DMS 273 treated with DMSO at 0.1 percent for 48 hours (cell line): Measurements from ENCODE around the gene ATP4A.

Experiments used
- DNase-seq: peaks from one replicate; lab custom pipeline; 2025; lab: John Stamatoyannopoulos, UW

ATP4A gene

DNA sequence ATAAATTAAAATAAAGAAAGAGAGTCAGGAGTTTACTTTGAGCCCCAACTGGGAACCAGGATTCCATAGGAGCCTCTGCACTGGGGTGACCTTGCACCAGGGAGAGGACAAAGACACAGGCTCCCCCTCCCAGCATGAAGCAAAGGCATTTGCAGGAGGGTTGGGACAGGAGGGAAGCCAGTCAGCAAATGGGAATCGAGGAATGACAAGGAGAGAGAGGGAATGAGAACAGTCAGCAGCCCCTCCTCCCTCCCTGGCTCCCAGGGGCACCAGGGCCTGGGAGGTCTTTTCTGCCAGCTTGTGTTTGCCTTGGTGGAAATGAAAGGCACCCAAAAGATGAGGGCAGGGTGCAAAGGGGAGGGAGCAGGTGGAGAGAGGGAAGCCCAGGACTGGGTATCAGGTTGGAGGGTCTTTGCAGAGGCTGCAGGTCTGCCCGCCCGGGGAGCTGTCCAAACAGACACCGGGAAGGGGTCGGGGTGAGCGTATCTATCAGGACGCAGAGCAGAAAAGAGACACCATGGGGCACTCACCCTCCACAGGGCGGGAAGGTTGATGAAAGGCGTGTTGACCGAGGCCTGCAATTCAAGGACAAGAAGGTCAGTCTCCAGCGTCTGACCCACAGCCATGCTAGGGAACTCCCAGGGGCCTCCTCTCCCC is 39.1 kb downstream of the ATP4A start:
- DNase-seq = no peak

DNA sequence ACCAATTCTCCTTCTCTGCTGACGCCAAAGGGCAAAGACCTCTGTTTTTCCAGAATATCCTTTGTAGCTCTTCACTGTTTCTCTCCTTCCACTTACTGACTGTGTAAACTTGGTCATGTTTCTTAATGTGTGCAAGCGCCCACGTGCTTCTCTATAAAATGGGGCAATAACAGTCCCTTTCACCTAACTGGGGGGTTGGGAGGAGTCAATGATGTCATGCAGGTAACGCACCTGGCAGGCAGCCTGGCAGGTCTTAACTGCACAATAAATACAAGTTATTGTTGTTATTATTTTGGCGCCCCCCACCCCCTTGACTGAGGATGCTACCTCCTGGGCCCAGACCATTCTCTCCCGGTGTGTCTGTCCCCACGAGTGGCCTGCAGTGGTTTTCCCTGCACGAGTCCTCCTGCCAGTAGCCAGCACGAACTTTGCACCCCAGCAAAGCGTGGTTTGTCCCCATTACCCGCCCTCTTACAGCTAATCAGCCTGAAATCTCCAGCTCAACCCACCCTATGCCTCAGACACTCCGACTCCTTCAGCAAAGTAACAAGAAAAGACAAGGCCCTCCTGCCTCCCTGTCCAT is 40.6 kb downstream of the ATP4A start:
- no peak for DNase-seq

DNA sequence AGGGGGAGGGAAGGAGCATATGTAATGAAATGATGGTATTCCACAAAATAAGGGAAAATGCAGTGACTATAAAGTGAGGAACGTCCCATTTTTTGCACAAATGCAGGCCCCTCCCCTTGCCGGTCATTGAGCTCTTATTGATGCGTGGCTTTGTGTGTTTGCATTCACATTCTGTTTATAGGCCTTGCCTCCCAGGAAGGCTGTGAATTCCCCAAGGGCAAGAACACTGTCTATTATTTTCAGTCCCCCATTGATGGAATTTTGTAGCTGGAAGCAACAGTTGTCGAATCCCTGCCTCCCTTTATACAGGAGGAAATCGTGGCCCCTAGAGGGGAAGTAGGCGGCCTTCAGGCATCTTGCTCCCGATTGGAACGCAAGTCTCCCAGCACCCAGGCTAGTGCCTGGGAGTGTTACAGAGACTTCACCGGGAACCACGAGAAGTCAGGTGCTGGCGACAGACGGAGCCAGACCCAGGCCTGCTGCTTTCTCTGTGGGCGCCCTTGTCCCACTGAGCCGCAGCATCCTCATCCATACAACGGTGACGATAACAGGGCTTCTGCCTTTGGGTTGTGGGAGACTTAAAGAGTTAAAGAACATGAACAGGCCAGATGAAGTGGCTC is 42.2 kb downstream of the ATP4A start:
- no peak for DNase-seq

DNA sequence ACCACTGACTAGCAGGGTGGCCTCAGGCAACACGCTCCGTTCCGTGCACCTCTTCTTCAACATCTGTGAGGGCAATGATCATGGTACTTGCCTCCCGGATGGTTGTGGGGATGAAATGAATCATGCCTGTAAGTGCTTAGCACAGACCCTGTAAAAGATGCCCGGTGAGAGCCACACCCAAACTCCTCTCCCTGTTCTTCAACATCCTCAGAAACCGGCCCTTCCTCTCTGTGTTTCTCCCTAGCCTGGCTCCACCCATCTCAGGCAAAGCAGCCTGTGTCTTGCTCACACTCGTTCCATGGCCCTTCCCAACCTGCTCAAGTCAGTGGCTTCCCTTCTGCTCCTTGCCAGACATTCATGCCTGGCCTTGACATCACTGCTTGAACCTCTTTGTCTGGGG is 44.2 kb downstream of the ATP4A start:
- no peak for DNase-seq

DNA sequence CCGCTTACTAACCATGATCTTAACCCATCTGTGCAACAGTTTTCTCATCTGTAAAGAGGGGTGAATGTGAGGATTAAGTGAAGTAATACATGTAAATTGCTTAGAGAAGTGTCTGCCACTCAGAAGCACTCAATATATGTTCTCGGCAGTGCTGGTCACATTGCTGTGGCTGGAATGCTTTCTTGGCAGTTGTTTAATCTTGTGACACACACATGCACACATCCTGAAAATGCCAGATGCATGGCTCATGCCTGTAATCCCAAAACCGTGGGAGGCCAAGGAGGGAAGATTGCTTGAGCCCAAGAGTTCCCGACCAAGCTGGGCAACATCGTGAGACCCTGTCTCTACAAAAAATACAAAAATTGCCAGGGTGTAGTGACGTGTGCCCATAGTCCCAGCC is 45.1 kb downstream of the ATP4A start:
- DNase-seq = no peak

DNA sequence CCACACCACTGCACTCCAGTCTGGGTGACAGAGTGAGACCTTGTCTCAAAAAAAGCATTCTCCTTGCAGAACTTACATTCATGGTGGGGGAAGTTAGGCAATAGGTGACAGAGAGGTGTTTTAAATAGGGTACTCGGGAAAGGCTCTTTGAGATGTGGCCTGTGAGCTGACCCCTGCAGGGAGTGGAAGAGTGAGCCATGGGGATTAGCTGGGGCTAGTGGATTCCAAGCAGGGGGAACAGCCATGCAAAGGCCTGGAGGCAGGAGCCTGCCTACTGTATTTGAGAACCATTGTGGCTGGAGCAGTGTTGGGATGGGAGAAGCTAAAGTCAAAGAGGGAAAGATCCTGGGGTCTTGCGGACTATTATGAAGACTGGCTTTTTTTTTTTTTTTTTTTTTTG is 46.1 kb downstream of the ATP4A start:
- no peak for DNase-seq

DNA sequence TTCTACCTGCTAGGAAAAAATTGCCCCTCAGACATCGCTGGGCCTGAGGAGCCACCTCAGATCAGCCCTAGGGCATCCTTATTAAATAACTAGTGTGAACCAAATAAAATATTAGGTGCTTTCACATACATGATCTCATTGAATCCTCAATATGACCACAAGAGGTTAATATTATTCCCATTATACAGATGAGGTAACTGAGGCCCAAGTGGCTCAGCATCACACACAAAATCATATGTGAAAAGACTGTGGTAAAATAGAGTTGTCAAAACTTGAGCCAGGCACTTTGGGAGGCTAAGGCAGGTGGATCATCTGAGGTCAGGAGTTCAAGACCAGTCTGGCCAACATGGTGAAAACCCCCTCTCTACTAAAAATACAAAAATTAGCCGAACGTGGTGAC is 47.1 kb downstream of the ATP4A start:
- DNase-seq = no peak

DNA sequence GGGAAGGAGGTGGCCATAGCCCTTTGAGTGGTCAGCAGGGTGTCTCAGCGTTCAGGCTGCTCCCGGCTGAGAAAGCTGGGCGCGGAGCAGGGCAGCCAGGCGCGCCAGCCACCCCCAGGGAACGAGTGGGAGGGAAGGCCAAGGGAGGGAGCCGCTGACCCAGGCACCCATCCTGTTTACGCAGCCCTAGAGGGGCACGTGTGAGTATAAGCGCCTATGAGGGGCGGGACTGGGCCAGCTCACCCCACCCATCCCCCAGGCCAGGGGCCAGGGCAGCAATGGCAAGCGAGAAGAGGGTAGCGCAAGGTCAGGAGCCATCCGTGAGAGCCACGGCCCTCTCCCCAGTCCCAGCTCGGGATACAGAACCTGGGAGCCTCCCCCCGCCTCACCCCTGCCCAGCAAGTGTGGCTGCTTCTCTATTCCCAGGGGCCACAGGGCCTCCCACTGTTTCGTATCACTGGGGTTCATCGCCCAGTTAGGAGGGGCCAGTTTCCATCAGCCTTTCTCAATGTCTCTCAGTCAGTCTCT is 49.1 kb downstream of the ATP4A start:
- DNase-seq = no peak

DNA sequence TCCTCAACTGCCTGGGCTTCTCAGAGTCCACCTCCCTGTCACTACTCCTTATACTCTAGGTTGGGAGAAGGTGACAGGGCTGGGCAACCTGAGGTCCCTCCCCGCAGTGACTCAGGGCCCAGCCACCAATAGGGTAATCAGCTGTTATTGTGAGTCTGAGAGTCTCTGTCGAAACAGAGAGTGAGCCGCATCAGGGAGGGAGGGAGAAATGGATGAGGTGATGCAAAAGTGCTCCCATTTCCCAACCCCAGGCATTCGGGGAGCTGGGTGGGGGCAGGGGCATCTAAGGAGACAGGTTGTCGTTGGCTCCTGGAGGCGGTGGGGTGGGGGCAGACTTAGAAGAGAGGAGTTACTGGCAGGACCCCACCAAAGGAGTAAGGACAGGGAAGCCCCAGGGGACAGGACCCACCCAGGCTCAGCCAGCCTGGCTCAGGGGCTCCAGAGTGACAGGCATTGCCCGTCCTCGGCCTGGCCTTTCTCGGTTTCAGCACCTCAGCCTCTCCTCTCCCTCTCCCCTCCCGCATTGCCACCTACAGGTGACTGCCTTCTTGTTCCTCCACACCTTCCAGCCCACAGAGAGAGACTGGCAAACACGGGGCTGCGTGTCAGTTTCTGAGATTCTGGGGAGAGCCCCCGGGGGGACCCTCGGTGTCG is 49.7 kb downstream of the ATP4A start, which contains the start of gene DMKN:
Gene DMKN (minus strand): TSS at position 22 of the 654 bp plus-strand sequence. CDS start 174 bp downstream, outside the sequence.
- DNase-seq = no peak

DNA sequence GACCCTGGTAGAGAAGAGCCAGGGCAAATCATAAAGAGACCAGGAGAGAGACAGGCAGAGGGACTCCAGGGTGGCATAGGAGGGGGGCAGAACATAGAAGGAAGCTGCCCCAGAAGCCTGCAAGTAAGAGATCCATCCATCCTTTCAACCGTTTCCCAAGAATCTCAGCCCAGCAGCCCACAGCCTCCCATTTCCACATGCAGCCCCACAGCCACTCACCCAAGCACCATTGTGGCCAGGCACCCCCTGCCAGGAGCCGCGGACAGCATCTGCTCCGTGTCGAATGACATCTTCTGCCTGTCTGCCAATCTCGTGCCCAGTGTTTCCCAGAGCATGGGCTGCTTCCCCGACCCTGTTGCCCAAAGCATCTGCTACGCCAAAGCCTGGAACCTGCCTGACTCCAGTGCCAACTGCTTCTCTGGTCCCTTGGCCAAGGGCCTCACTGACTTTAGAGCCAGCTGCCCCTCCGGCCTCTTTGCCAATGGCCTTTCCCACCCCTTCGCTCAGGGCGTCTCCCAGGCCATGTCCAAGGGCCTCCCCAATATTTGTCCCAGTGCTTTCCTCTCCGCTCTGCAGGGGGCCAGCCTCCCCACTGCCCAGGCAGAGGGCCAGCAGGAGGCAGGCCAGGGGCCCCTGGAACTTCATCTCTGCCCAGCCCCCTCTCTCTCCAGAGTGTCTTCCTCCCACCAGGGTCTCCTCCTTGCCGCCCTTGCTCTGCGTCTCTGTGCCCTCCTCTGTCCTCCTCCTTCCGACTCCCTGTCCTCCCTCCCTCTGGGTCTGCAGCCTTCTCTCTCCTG is 50.4 kb downstream of the ATP4A start:
- DNase-seq = peak; percentile 18

DNA sequence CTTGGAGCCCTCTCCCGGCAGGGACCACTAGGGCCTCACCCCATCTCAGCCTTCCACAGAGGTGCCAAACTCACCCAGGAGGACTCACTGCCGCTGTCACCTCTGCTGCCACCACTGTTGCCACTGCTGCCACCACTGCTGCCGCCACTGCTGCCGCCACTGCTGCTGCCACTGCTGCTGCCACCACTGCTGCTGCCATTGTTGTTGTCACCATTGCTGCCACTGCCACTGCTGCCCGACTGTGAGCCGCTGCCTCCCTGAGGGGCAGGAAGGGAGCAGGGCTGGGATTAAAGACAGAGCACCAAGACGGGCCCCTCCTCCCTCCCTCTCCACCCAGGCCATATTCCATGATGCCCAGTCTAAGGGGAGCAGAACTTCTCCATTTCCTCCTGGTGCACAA is 52.1 kb downstream of the ATP4A start:
- DNase-seq = no peak

DNA sequence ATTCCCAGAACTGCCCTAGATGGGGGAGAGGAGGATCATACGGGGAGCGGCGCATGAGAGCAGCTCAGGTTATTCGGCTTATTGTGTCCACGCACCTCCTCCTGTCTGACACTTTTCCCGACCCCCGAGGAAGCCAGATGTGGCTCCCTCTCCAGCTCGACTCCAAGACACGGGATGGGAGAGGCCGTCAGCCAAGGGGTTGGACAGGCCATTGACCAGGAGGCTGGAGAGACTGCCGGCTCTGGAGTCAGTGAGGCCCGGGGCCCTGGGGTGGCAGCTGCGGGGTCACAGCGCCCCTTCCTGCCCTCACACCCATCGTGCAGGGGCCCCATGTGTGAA is 52.9 kb downstream of the ATP4A start:
- no peak for DNase-seq

DNA sequence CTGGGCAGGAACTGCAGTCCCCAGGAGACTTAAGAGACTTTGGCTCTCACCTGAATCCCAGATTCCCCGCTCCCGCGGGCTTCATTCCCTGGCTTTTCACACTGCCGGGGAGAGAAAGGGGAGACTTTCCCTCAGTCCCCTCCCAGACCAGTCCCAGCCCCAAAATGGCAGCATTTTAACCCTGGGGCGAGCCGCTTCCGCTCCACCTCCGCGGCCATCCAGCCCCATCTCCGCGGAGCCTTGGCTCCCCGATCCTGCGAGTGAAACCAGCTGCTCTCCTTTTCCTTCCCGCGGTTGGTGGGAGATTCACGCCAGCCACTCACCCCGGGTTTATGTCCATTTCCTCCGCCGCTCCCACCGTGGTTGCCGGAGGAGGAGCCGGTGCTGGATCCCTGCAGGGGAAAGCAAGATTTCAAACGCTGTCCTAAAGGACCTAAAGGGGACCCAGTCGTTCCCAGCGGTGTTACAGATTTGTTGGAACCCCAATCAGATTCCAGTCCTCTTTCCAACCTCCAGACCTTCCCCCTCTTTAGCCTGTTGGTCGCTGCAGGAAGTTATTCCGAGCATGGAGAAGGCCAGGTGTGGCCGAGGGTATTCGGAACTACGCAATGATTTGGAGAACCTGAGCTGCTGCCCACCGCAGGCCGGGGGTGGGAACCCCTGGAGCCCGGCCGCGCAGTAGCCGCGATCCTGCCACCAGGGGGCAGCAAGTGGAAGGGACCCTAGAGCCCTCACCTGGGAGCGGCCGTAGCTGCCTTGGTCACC is 53.4 kb downstream of the ATP4A start:
- no peak for DNase-seq

DNA sequence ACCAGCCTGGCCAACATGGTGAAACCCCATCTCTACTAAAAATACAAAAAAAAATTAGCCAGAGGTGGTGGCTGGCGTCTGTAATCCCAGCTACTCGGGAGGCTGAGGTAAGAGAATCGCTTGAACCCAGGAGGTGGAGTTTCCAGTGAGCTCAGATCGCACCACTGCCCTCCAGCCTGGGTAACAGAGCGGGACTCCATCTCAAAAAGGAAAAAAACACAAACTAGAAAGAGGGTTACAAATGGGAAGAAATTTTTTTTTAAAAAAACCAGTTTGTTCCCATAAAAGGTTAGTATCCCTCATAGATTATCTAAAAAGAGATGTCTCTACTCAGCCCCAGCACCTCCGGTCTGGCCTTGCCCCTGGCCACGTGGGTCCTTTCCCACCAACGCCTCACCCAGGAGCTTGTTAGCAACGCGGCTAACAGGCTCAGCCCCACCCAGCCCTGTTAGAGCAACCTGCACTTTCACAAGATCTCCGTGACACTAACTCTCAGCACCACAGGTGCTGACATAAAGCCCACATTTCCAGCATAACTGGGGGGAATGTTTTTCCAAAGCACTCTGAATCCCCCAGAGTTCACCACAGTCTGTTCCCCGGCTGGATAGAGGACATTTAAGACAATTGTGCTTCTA is 54.3 kb downstream of the ATP4A start:
- DNase-seq = no peak

DNA sequence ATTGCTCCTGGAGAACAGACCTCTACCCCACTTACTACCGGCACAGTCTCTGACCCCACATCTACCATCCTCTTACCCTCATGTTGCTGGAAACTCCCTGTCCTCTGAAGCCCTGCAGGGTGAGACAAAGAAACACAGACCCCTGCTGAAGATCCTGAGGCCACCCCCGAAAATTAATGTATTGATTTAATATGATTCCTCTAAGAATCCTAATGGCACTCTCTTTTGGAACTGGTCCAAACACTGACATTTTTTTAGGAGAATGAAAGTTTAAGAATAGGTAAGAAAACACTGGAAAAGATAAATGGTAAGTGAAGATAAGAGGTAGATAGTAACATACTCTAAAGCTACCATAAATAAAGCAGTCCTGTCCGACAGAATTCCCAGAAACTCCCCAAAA is 55.3 kb downstream of the ATP4A start:
- DNase-seq = no peak

DNA sequence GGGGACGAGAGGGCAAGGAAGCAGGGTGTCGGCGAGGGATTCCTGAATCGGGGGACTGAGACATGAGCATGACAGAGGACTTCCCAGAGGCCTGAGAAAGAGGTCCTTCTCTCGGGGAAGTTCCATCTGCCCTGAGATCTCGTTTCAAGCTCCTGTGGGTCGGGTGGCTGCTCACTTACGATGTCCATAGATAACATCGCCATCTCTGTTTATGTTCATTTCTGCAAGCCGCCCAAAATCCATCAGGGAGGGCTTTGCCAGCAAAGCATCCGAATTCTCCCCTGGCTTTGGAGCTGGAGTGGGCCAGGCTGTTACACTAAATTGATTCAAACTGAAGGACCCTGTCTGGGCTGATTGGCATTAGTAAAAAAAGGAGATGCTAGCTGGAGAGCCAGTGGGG is 55.9 kb downstream of the ATP4A start:
- no peak for DNase-seq

DNA sequence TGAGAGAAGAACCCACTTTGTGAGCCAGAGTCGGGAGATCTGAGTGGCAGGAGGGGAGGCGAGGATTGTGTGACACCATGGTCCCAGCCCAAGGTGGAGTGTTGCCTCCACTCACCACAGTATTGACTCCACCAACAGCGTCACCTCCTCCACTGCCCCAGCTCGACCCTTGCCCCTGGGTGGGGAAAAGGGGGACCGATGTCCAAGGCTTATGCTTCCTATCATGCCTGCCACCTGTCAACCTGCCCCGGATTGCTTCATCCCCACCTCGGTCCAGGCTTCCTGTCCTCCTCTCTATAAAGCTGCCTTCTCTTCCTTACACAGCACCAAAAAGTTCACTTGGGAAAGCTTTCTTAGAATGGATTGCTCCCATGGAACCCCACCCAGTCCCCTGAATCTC is 57.4 kb downstream of the ATP4A start:
- no peak for DNase-seq

DNA sequence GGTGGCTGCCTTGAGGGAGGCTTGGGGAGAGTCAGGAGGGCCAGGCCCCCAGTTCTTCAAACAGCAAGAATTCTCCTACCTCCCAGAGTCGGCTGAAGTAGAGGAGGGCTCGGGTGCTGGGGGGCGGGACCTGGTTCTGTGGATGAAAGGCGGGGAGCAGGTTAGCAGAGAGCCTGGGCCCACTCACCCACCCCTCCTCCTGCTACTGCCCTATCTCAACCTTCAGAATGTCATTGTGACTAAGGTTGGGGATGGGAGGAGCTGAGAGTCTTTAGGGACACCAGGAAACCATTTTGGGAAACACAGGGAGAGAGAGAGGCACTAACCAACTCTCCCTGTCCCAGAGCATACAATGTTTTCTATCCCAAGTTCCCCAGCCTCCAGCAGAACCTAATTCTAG is 60.7 kb downstream of the ATP4A start:
- DNase-seq = no peak

DNA sequence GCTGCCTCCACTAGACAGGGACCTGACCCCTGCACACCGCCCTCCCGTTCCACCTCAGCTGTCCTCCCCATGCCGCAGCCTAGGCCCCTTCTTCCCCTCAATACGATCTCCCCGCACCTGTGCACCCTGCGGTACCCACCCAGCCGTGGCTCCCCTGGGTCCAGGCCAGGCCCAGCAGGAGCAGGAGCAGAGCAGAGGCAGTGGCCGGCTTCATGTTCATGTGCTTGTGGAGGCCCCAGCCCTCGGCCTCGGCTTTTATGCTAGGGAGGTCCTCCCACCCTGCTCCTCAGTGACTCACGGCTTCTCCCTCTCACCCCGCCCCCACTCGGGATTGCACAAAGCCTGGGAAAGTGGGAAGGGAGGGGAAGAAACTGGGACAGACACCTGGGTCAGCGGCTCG is 61.8 kb downstream of the ATP4A start:
- no peak for DNase-seq

DNA sequence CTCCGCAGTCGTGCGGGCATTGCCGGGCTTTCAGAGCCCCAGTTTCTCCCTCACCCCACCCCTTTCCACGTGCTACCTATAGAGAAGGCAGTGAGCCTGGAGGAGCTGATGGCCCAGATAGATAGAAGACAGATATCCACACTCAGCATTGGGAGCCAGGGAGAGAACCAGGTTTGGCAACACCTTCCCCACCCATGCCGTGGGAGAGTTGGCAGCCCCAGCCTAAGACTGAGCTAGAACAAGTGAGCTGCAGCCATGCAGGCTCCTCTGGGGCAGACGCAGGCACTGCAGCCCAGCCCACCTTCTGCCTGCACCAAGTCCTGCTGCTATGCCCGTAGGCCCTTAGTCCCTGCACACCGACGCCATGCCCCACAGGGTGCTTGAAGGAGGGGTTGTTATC is 62.8 kb downstream of the ATP4A start:
- no peak for DNase-seq
